OCI-LY1 (cell line): ENCODE results near the gene DNAJC30.

Experiments
- EZH2 ChIP-seq: fragments of 200-600 bp; sonication (generic), shearing (Covaris generic); IDR thresholded peaks from 2 replicates; pipeline ENCODE4 v1.8.0; 2017; ENCODE audit warnings: borderline replicate concordance, mixed run types, mild to moderate bottlenecking, antibody characterized with exemption, low read length, moderate library complexity, mixed read lengths
- TF ChIP-seq, protein P1 (sequence below): fragments of 200-600 bp; sonication (generic), shearing (Covaris generic); IDR thresholded peaks from 2 replicates; pipeline ENCODE4 v1.5.1; 2017; ENCODE audit warnings: mild to moderate bottlenecking, antibody characterized with exemption, low read length, moderate library complexity, mixed read lengths

DNA sequence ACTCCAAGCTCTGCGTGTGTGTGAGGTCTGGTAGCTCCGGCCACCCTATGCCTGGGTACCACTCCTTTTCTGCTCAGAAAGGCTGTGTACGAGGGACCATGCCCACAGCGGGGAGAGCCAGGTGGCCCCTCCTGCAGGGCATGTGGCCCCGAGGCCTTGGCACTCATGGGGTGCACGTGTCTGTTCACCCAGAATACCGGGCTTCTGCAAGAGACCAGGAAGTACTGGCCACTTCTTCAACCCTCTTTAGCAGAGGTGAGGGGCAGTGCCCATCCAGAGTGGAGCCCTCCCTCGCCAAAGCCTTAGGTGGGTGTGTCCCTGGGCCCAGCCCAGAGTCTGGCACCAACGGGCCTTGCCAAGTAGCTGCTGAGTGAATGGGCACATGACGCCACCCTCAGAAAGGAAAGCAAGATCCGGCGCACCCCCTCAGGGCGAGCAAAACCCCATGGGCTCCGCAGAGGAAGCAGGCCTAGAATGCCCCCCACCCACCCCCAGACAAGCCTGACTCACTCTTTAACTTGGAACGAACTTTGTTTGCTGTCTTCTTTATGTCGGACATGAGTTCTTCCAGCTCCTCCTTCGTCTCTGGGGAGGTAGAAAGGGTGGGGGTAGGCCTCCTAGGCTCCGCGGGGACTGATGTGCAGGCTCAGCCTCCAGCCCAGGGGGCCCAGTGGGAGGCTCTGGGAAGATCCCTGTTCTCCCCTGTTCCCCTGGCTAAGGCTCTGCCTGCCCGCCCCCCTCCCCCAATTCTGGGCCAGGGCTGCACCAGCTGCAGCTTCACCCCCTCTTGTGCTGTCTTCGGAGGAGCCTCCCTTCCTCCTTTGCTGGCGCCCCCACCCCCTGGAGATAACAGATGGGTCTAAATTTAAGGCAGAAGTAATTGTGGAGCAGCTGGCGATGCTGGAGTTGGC, 21.6 kb upstream of the DNAJC30 start:
- TF ChIP-seq, protein P1, sequence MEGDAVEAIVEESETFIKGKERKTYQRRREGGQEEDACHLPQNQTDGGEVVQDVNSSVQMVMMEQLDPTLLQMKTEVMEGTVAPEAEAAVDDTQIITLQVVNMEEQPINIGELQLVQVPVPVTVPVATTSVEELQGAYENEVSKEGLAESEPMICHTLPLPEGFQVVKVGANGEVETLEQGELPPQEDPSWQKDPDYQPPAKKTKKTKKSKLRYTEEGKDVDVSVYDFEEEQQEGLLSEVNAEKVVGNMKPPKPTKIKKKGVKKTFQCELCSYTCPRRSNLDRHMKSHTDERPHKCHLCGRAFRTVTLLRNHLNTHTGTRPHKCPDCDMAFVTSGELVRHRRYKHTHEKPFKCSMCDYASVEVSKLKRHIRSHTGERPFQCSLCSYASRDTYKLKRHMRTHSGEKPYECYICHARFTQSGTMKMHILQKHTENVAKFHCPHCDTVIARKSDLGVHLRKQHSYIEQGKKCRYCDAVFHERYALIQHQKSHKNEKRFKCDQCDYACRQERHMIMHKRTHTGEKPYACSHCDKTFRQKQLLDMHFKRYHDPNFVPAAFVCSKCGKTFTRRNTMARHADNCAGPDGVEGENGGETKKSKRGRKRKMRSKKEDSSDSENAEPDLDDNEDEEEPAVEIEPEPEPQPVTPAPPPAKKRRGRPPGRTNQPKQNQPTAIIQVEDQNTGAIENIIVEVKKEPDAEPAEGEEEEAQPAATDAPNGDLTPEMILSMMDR: no peak
- no peak for TF ChIP-seq EZH2
